OCI-LY3 (cell line): Measurements from ENCODE around the gene PTX3.

ENCODE experiments used
- EZH2phosphoT487 ChIP-seq: fragments of 200-600 bp; shearing (Covaris generic); IDR thresholded peaks from 2 replicates; pipeline ENCODE4 v1.6.1; 2018; ENCODE audit warnings: antibody characterized with exemption, mixed run types, low read depth
- TF ChIP-seq, protein P1 (sequence below): fragments of 200-600, 300-600 bp; sonication (generic); IDR thresholded peaks from 2 replicates; pipeline ENCODE4 v1.5.1; 2014; ENCODE audit warnings: antibody characterized with exemption, low read length, low read depth

DNA sequence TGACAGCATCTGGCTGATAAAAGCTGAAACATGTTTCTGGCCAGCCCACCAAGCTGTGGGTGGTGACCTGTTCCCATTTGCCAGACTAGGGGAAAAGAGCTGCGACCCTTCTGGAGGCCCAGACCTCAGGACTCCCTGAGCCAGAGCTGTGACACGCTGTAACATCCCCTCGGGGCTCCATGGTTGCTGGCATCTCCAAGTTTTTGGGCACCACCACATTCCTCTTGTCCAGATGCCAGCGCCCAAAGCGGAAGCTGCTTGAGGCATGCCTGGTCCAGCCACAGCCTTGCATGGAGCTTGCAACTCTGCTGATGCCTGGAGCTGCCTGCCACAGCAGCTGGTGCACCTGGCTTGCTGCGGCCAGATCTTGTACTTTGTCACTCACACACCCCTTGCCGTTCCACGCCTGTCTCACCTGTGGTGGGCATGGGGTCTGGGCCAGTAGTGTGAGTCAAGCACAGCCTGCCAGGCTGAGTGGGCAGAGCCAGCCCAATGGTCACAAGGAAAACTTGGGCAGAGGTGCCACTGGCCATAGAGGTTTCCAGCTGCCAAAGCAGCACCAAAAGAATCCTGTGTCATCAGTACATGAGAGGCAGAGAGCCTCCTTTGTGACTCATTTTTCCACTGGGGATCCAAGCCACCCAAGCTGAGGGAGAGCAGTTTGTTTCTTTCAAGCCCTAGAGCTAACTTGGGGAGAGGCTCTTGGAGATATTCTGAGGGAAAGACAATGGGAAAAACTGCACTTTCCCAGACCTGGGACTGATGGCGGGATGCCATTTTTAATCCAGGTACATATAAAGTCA is 45.7 kb upstream of the PTX3 start:
- TF ChIP-seq, protein P1, sequence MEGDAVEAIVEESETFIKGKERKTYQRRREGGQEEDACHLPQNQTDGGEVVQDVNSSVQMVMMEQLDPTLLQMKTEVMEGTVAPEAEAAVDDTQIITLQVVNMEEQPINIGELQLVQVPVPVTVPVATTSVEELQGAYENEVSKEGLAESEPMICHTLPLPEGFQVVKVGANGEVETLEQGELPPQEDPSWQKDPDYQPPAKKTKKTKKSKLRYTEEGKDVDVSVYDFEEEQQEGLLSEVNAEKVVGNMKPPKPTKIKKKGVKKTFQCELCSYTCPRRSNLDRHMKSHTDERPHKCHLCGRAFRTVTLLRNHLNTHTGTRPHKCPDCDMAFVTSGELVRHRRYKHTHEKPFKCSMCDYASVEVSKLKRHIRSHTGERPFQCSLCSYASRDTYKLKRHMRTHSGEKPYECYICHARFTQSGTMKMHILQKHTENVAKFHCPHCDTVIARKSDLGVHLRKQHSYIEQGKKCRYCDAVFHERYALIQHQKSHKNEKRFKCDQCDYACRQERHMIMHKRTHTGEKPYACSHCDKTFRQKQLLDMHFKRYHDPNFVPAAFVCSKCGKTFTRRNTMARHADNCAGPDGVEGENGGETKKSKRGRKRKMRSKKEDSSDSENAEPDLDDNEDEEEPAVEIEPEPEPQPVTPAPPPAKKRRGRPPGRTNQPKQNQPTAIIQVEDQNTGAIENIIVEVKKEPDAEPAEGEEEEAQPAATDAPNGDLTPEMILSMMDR = no peak
- TF ChIP-seq EZH2phosphoT487 = no peak
